HG03025 (cell line): ENCODE results near the gene BATF.

Experiments used
- ATAC-seq: cut with Tn5 transposase; IDR thresholded peaks from one replicate; pipeline ENCODE4 v1.9.1; 2021; ENCODE audit warnings: mild to moderate bottlenecking, moderate library complexity; ENCODE audit not compliant: unreplicated experiment, low FRiP score

The BATF gene

DNA sequence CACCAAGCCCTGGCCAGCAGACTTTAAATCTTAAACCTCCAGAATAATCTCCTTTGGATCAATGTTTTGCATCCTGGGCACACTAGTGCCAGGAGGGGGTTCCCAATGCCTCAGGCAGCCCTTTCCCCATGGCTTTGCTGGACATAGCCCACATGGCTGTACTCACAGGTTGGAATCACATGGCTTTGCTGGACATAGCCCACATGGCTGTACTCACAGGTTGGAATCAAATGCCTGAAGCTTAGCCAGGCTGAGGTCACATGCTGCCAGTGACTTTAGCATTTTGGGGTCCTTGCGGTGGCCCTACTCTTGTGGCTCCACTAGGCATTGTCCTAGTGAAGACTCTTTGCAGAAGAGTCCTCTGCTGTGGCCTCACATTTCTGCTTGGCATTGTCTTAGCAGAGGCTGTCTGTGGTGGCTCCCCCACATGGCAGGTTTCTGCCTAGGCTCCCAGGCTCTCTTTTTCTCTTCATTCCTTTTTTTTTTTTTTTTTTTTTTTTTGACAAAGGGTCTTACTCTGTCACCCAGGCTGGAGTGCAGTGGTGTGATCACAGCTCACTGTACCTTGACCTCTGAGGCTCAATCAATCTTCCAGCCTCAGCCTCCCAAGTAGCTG, 69.2 kb downstream of the BATF start:
- ATAC-seq = no peak

- ATAC-seq = no peak
These were observed 69.8 kb downstream of the BATF start for GRCh38 chr14:75591987-75592575.

DNA sequence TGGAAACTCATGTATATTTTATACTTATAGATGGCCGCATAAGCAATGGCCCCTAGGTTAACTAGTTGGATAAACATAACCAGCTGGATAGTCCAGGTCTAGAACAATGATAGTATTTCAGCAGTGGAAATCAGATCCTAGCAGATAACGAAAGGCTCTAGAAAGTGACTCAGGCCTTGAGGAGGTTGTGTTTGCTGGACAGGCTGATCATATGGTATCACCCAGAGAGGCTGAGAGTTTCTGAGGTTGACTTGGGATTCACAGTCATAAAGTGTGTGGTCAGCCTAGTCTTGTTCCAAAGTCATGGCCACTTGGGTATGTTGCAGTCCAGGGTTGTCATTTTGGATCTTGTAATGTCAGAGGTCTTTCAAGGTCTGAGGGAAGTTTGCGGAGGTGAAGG, 73.0 kb downstream of the BATF start:
- no peak for ATAC-seq
